ENCODE measurements around the gene TPPP2. TPM values are rescaled to one million over a fixed set of nuclear protein-coding genes. Genes with fewer than 3 reads are reported as not detected.

Gene TPPP2
- total RNA-seq, 1 experiment from 2014 or later, result not detected

DNA sequence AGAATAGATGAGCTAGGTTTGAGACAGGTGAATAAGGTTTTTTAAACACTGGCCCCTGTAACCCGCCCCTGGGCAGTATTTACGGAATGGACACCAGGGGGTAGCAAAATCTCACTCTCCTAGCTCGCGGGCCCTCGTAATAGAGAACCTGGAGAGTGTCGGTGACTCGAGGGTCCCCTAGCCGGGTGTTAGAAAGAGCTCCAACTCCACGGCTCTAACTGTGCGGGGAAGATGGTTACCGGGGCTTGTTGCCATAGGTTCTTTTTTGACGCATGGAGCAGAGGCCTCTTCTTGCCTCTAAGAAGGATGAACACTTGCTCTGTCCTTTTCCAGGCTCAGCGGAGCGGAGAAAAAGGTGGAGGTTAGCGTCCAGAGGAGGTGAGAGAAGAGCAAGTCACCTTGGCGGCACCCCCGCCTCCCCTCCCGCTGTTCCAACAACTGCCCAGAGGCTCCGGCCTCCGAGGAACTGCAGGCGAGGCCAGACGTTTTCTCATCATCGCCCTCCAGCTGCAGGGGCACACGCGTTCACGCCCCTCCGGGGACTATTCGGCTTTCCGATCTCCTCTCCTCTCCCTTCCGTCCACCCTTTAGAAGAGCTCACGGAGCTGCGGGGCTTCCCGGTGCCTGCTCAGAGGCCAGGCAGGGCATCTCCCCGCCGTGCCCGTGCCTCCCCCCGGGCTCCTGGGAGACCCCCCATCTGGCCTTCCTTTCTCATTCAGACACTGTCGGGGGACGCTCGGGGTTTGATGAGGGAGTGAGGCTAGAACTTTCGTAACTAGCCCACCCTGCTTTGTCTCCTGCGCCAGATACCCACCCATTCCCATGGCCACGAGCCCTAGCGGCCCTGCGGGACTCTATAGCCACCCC lies 38.7 kb downstream of the TPPP2 start:
- intact Hi-C loops (cut with micrococcal nuclease), result loop anchor here (1.0 to 10.0 kb wide), 3 partner anchors 36 to 489 kb away; no protein-coding TSS in a partner anchor
- ChIA-PET CTCF (interaction anchor here (0.6 to 4.8 kb wide), 23 partner anchors 13 to 640 kb away, joined by 3 to 127 read pairs (median 3); partner anchors contain the start of genes RNASE7 and TMEM253), POLR2A (interaction anchor here (0.6 to 1.2 kb wide), 7 partner anchors 17 to 39 kb away, joined by 3 to 8 read pairs (median 4); no protein-coding TSS in a partner anchor)
- BruUV-seq (replicated peaks), result no TSS peak
- Mint-ChIP-seq H3K9me3 (ENCODE audit: unreplicated experiment) (no peaks in the 10 kb centered on the region), H3K4me1 (ENCODE audit: insufficient read depth, unreplicated experiment) (peaks cover 26% of the 10 kb centered on the region), H3K27me3 (ENCODE audit: insufficient read depth, unreplicated experiment) (peaks cover 11% of the 10 kb centered on the region), H3K4me3 (ENCODE audit: unreplicated experiment) (peak overlapping the region; percentile 83), H3K36me3 (ENCODE audit: insufficient read depth, unreplicated experiment) (peaks cover 12% of the 10 kb centered on the region), H3K27ac (ENCODE audit: low read depth, unreplicated experiment) (no peak overlapping the region)
- TF ChIP-seq, protein P1, sequence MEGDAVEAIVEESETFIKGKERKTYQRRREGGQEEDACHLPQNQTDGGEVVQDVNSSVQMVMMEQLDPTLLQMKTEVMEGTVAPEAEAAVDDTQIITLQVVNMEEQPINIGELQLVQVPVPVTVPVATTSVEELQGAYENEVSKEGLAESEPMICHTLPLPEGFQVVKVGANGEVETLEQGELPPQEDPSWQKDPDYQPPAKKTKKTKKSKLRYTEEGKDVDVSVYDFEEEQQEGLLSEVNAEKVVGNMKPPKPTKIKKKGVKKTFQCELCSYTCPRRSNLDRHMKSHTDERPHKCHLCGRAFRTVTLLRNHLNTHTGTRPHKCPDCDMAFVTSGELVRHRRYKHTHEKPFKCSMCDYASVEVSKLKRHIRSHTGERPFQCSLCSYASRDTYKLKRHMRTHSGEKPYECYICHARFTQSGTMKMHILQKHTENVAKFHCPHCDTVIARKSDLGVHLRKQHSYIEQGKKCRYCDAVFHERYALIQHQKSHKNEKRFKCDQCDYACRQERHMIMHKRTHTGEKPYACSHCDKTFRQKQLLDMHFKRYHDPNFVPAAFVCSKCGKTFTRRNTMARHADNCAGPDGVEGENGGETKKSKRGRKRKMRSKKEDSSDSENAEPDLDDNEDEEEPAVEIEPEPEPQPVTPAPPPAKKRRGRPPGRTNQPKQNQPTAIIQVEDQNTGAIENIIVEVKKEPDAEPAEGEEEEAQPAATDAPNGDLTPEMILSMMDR (IDR thresholded peaks at IDR 0.05; ENCODE audit: unreplicated experiment), result peak; percentile 24
- peak; percentile 64 for DNase-seq (ENCODE audit: unreplicated experiment)

DNA sequence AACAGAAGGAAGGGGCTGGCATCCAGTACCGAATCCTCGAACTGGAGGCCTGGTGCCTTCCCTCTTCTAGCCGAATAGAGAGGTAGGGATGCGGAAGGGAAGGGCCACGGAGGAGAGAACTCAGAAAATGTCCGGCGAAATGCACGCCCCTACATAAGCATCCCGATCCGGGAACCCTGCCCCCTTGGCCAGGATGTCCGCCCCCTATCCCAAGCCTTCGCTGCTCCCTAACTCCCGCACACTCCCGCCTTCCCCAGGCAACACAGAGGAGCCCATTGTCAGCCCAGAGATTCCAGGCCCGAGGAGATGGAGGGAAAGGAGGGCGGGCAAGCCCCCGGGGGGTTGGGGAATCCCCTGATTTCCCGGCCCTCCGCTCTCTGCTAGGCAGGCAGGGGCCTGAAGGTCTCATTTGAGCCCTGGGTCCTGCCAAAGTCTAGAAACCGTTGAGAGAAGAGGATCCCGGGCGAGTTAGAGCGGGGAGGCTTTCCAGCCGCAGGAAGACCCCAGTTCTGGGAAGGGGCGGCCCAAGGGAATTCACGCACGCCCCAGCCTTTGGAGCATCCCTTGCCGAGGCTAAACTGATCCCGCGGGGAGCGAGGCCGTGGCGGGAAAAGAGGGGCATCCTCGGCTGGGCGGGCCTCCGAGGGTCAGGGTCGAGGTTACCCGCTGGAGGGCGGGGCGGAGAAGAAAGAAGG lies 39.5 kb downstream of the TPPP2 start:
- no TSS peak for BruUV-seq (replicated peaks)
- H3K4me3 Mint-ChIP-seq (ENCODE audit: unreplicated experiment), result peak overlapping the region; percentile 83
- H3K4me1 Mint-ChIP-seq (ENCODE audit: insufficient read depth, unreplicated experiment), result peaks cover 26% of the 10 kb centered on the region
- ChIA-PET POLR2A (interaction anchor here (1.5 to 3.7 kb wide), 3 partner anchors 17 to 55 kb away, joined by 4 to 38 read pairs (median 9); no protein-coding TSS in a partner anchor), CTCF (interaction anchor here (0.7 to 5.3 kb wide), 17 partner anchors 12 to 396 kb away, joined by 3 to 127 read pairs (median 11); partner anchors contain the start of genes RNASE7 and TMEM253)
- peaks cover 12% of the 10 kb centered on the region for H3K36me3 Mint-ChIP-seq (ENCODE audit: insufficient read depth, unreplicated experiment)
- DNase-seq (ENCODE audit: unreplicated experiment), result no peak
- H3K27me3 Mint-ChIP-seq (ENCODE audit: insufficient read depth, unreplicated experiment), result peaks cover 11% of the 10 kb centered on the region
- TF ChIP-seq, protein P1 (IDR thresholded peaks at IDR 0.05; ENCODE audit: unreplicated experiment), result no peak
- no peaks in the 10 kb centered on the region for H3K9me3 Mint-ChIP-seq (ENCODE audit: unreplicated experiment)
- H3K27ac Mint-ChIP-seq (ENCODE audit: low read depth, unreplicated experiment), result peak overlapping the region; percentile 54
- intact Hi-C loops (cut with micrococcal nuclease), result loop anchor here (5.0 to 10.0 kb wide), 2 partner anchors 65 to 488 kb away; no protein-coding TSS in a partner anchor

GRCh38 chr14:21070083-21070609 lies 40.1 kb downstream of the TPPP2 start, which contains the start of gene ARHGEF40:
Gene ARHGEF40, plus strand, starts transcription at chr14:21070304. Its CDS starts 93 bp downstream, at chr14:21070397.
- DNase-seq (ENCODE audit: unreplicated experiment), result peak; percentile 42
- no TSS peak for BruUV-seq (replicated peaks)
- POLR2A ChIA-PET, result interaction anchor here (0.5 to 3.7 kb wide), 10 partner anchors 13 to 1861 kb away, joined by 3 to 38 read pairs (median 4); partner anchors contain the start of gene RNASE8
- H3K27ac Mint-ChIP-seq (ENCODE audit: low read depth, unreplicated experiment), result peak within 1 kb of the TSS; percentile 54
- TF ChIP-seq, protein P1 (IDR thresholded peaks at IDR 0.05; ENCODE audit: unreplicated experiment), result no peak
- H3K27me3 Mint-ChIP-seq (ENCODE audit: insufficient read depth, unreplicated experiment), result peaks cover 9% of the 10 kb centered on the region
- H3K36me3 Mint-ChIP-seq (ENCODE audit: insufficient read depth, unreplicated experiment), result peaks cover 12% of the 10 kb centered on the region
- H3K9me3 Mint-ChIP-seq (ENCODE audit: unreplicated experiment), result no peaks in the 10 kb centered on the region
- peaks cover 26% of the 10 kb centered on the region for H3K4me1 Mint-ChIP-seq (ENCODE audit: insufficient read depth, unreplicated experiment)
- intact Hi-C loops (cut with micrococcal nuclease), result no loop called here
- peak within 1 kb of the TSS; percentile 83 for H3K4me3 Mint-ChIP-seq (ENCODE audit: unreplicated experiment)
- CTCF ChIA-PET, result interaction anchor here (0.7 to 6.3 kb wide), 18 partner anchors 8 to 122 kb away, joined by 3 to 82 read pairs (median 6); no protein-coding TSS in a partner anchor

Data from MCF 10A (cell line).